Memory B cell (primary cell): Measurements from ENCODE around the gene SKIC8.

Experiments used
- ATAC-seq: fragments of 150-1000 bp; cut with Tn5 transposase; 2 replicates; pipeline ENCODE4 v1.10.0; 2021; ENCODE audit warnings: low read depth, mild to moderate bottlenecking, moderate library complexity
- DNase-seq, 2 donors: peaks; one replicate each; pipeline ENCODE4 v3.0.0; 2022; ENCODE audit warnings: low spot score in 2 of 2
- H3K27ac Mint-ChIP-seq: one replicate; pipeline ENCODE4 v1.8.0; 2022; ENCODE audit warnings: mild to moderate bottlenecking, moderate library complexity, mixed read lengths
- H3K27me3 Mint-ChIP-seq: one replicate; pipeline ENCODE4 v1.8.0; 2022; ENCODE audit warnings: mixed read lengths
- H3K36me3 Mint-ChIP-seq: one replicate; pipeline ENCODE4 v1.8.0; 2022; ENCODE audit warnings: mild to moderate bottlenecking, mixed read lengths
- H3K4me1 Mint-ChIP-seq: one replicate; pipeline ENCODE4 v1.8.0; 2022; ENCODE audit warnings: mixed read lengths
- H3K4me3 Mint-ChIP-seq: one replicate; pipeline ENCODE4 v1.8.0; 2022; ENCODE audit warnings: mild to moderate bottlenecking, moderate library complexity, mixed read lengths
- H3K9me3 Mint-ChIP-seq: one replicate; pipeline ENCODE4 v1.8.0; 2022; ENCODE audit warnings: mixed read lengths

The SKIC8 gene

DNA sequence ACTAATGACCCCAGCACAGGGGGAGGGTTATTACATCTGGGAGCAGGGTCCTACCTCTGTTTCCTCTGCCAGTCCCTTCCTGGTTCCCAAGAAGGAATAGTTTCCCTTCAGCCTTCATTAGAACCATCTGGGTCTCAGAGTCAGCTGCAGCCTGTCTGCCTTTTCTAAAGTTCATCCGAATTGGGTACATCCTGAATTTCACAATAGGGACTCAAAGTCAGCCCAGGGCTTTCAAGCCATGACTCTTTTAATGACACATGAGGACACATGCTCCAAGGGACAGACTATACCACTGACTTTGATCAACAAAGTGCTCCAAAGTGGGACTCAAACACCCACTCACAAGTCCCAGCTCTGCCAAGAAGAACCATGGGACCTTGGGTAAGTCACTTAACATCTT lies 28.1 kb upstream of the SKIC8 start:
- Mint-ChIP-seq H3K9me3 (no peaks in the 10 kb centered on the region), H3K4me1 (no peaks in the 10 kb centered on the region), H3K27ac (no peak overlapping the region), H3K36me3 (no peaks in the 10 kb centered on the region), H3K4me3 (no peak overlapping the region), H3K27me3 (peaks cover 2% of the 10 kb centered on the region)
- no peak for ATAC-seq
- no peak for DNase-seq

DNA sequence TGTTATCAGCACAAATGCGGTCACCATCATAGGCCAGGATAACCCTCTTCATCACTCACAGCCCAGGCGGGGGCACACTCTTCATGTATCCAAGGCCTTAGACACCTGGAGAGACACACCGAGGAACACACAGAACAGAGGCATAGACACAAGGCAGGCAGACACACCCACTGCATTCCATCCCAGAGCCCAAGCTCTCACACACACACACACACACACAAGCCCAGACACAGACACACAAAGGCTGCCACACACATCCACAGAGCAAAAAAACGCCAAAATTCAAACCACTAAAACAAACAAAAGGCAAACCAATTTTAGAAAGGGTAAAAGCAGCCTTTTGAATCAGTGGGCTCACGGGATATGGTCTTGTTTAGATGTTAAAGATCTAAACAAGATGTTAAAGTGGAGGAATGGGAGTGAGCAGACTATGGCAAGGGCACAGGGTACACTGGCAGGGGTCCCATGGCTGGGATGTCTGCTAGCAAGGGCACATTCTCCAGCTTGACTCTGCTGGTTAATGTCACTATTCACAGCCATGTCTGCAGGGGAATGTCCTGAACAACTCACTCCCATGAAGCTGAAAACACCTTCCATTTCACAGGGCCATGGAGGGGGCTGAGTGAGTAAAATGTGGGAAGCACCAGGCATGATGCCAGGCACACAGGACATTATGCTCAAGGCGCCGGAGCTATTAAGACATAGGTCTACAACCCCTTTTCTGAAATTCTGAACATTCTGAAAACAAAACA lies 25.9 kb upstream of the SKIC8 start:
- Mint-ChIP-seq H3K4me1 (no peaks in the 10 kb centered on the region), H3K9me3 (no peaks in the 10 kb centered on the region), H3K27ac (no peak overlapping the region), H3K27me3 (peaks cover 3% of the 10 kb centered on the region), H3K4me3 (no peak overlapping the region), H3K36me3 (no peaks in the 10 kb centered on the region)
- DNase-seq (no peak), ATAC-seq (no peak)

DNA sequence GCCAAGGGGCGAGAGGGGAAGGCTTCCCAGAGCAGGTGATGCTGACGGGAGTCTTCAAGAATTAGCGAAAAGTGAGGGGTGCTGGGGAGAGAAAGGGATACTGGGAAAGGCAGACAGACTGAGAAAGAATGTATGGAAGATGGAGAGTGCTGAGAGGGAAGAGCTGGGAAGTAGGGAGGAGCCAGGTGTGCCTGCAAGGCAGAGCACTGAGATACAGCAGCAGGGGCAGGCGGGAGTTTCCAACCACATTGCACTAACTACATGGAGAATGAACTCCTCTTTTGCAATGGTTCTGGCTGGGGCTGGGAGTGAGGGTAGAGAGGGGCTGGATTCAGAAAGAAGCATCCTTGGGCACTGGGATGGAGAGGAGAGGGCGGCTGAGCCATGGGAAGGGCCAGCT lies 24.7 kb upstream of the SKIC8 start:
- ATAC-seq (no peak), DNase-seq (no peak)
- Mint-ChIP-seq H3K36me3 (no peaks in the 10 kb centered on the region), H3K4me3 (no peak overlapping the region), H3K27me3 (peaks cover 2% of the 10 kb centered on the region), H3K27ac (no peak overlapping the region), H3K4me1 (no peaks in the 10 kb centered on the region), H3K9me3 (no peaks in the 10 kb centered on the region)

DNA sequence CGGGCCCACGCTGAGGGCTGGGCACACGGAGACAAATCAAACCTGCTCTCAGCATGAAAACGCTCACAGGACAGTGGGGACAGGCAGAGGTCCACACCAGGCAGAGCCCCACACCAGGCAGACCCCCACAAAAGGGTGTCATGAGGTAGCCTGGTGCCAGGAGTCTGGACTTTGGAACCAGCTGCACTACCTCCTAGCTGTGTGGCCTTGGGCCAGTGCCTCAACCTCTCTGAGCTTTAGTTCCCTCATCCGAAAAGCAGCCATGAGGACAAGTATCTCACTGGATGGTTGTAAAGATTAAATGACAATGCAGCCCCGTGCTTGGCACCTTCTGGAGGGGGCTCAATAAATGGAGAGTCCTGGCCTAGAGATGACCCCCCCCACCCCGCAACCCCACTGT lies 24.3 kb upstream of the SKIC8 start:
- H3K36me3 Mint-ChIP-seq = no peaks in the 10 kb centered on the region
- DNase-seq (no peak), ATAC-seq (no peak)
- no peak overlapping the region for H3K4me3 Mint-ChIP-seq
- no peaks in the 10 kb centered on the region for H3K9me3 Mint-ChIP-seq
- no peaks in the 10 kb centered on the region for H3K4me1 Mint-ChIP-seq
- H3K27ac Mint-ChIP-seq = no peak overlapping the region
- H3K27me3 Mint-ChIP-seq = peaks cover 2% of the 10 kb centered on the region

GRCh38 chr15:78322724-78323521 lies 23.5 kb upstream of the SKIC8 start:
- ATAC-seq (no peak), DNase-seq (no peak)
- Mint-ChIP-seq H3K4me1 (no peaks in the 10 kb centered on the region), H3K9me3 (no peaks in the 10 kb centered on the region), H3K27ac (no peak overlapping the region), H3K27me3 (peaks cover 2% of the 10 kb centered on the region), H3K36me3 (no peaks in the 10 kb centered on the region), H3K4me3 (no peak overlapping the region)

DNA sequence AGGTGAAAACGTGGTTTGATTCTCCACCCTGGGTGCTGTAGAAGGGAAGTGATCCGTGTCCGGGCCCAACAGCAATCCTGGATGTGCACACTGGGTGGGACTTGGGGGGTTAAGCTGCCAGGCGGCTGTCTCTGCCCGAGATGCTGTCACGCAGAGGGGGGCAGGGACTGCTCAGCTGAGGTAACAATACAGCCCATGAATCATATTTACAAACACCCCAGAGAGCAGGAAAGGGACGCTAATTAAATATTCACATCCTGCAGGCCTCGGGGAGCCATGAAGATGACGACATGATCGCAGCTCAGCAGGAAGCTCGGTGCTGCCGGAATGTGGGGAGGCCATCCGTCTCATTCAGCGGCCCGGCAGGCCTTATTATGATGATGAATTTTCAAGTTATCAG lies 22.8 kb upstream of the SKIC8 start:
- ATAC-seq (no peak), DNase-seq (no peak)
- no peak overlapping the region for H3K27ac Mint-ChIP-seq
- no peak overlapping the region for H3K4me3 Mint-ChIP-seq
- no peaks in the 10 kb centered on the region for H3K4me1 Mint-ChIP-seq
- H3K9me3 Mint-ChIP-seq = no peaks in the 10 kb centered on the region
- H3K36me3 Mint-ChIP-seq = no peaks in the 10 kb centered on the region
- peaks cover 2% of the 10 kb centered on the region for H3K27me3 Mint-ChIP-seq

- H3K27ac Mint-ChIP-seq = no peak overlapping the region
- H3K4me3 Mint-ChIP-seq = no peak overlapping the region
- peaks cover 2% of the 10 kb centered on the region for H3K27me3 Mint-ChIP-seq
- H3K36me3 Mint-ChIP-seq = no peaks in the 10 kb centered on the region
- DNase-seq (no peak), ATAC-seq (no peak)
- H3K9me3 Mint-ChIP-seq = no peaks in the 10 kb centered on the region
- H3K4me1 Mint-ChIP-seq = no peaks in the 10 kb centered on the region
Observed at GRCh38 chr15:78321786-78322185, 22.4 kb upstream of the SKIC8 start.

GRCh38 chr15:78321041-78321570 lies 21.7 kb upstream of the SKIC8 start:
- DNase-seq (no peak), ATAC-seq (no peak)
- Mint-ChIP-seq H3K27me3 (peaks cover 2% of the 10 kb centered on the region), H3K27ac (no peak overlapping the region), H3K36me3 (no peaks in the 10 kb centered on the region), H3K4me1 (no peaks in the 10 kb centered on the region), H3K9me3 (no peaks in the 10 kb centered on the region), H3K4me3 (no peak overlapping the region)

GRCh38 chr15:78320183-78320582 lies 20.8 kb upstream of the SKIC8 start:
- H3K27ac Mint-ChIP-seq = no peak overlapping the region

GRCh38 chr15:78319588-78319987 lies 20.2 kb upstream of the SKIC8 start:
- H3K36me3 Mint-ChIP-seq = no peaks in the 10 kb centered on the region
- no peaks in the 10 kb centered on the region for H3K9me3 Mint-ChIP-seq
- DNase-seq = no peak
- ATAC-seq = no peak
- no peak overlapping the region for H3K4me3 Mint-ChIP-seq
- no peaks in the 10 kb centered on the region for H3K4me1 Mint-ChIP-seq
- no peak overlapping the region for H3K27ac Mint-ChIP-seq
- peaks cover 3% of the 10 kb centered on the region for H3K27me3 Mint-ChIP-seq

More at GRCh38 chr15:78320183-78320582, 20.8 kb upstream of the SKIC8 start:
- Mint-ChIP-seq H3K4me1 (no peaks in the 10 kb centered on the region), H3K4me3 (no peak overlapping the region), H3K27me3 (peaks cover 3% of the 10 kb centered on the region), H3K9me3 (no peaks in the 10 kb centered on the region), H3K36me3 (no peaks in the 10 kb centered on the region)
- DNase-seq (no peak), ATAC-seq (no peak)

GRCh38 chr15:78317145-78317836 lies 17.9 kb upstream of the SKIC8 start:
- Mint-ChIP-seq H3K27me3 (peaks cover 9% of the 10 kb centered on the region), H3K4me3 (no peak overlapping the region), H3K36me3 (no peaks in the 10 kb centered on the region), H3K4me1 (no peaks in the 10 kb centered on the region), H3K27ac (no peak overlapping the region), H3K9me3 (no peaks in the 10 kb centered on the region)
- DNase-seq (no peak), ATAC-seq (no peak)

DNA sequence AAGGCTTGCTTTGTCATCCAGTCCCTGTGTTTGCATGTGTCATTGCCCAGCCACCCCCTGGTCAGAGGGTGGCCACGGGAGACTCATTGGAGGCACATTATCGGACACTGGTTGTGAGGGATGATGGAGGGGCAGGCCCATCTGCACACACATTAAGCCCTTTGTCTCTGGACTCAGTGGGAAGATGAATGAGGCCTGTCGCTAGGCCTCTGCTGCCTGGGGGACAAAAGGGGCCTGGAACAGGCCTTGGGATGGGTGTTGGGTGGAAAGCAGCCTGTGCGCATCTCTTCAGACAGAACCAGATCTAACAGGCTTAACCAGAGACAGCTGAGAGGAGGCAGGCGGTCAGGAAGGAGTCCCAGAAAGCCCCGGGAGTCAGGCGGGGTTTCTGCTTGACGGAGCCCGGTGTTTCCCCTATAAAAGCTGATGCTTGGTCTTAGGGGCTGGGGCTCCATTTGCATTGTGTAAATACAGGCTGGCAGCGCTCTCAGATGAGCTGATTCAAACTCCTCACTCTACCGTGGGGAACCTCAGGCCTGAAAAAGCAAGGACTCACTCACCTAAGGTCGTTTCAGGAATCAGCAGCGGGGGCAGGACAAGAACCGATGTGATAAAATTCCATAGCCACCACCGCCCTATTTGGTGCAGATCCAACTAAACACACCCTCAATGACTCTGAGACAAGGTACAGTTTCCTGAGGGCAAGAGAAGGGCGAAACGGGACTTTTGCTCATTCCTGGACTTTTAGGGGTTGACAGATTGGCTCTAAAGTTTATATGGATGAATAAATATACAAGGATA lies 17.1 kb upstream of the SKIC8 start:
- ATAC-seq (peak; percentile 15), DNase-seq (no peak)
- Mint-ChIP-seq H3K27me3 (peaks cover 9% of the 10 kb centered on the region), H3K4me1 (no peaks in the 10 kb centered on the region), H3K9me3 (no peaks in the 10 kb centered on the region), H3K27ac (no peak overlapping the region), H3K4me3 (no peak overlapping the region), H3K36me3 (no peaks in the 10 kb centered on the region)

- Mint-ChIP-seq H3K9me3 (no peaks in the 10 kb centered on the region), H3K4me3 (no peak overlapping the region), H3K4me1 (no peaks in the 10 kb centered on the region), H3K27me3 (peaks cover 10% of the 10 kb centered on the region), H3K27ac (no peak overlapping the region), H3K36me3 (no peaks in the 10 kb centered on the region)
- DNase-seq = no peak
- no peak for ATAC-seq
Observed at GRCh38 chr15:78315686-78316282, 16.4 kb upstream of the SKIC8 start.
